Neural progenitor cell (in vitro differentiated cells): ENCODE data around the gene PTPN11. TPM values are rescaled to one million over a fixed set of nuclear protein-coding genes. Genes with fewer than 3 reads are reported as not detected.

Experiments
- DNase-seq: peaks from one replicate; pipeline ENCODE4 v3.0.0-alpha.2; 2016; ENCODE audit warnings: low spot score
- H2AFZ ChIP-seq: fragments of 200-600 bp; sonication (generic); replicated peaks from 2 replicates; pipeline ENCODE4 v1.6.1; 2016; ENCODE audit warnings: antibody characterized with exemption
- H3F3A ChIP-seq: fragments of 200-600 bp; sonication (generic); 2 replicates; pipeline ENCODE4 v1.6.1; 2016; ENCODE audit warnings: antibody characterized with exemption, low read depth
- H3K27ac ChIP-seq: fragments of 200-600 bp; sonication (generic); 2 replicates; pipeline ENCODE4 v1.5.1; 2016; ENCODE audit warnings: mild to moderate bottlenecking
- H3K27me3 ChIP-seq: fragments of 200-600 bp; sonication (generic); 2 replicates; pipeline ENCODE4 v1.6.1; 2016; ENCODE audit warnings: mild to moderate bottlenecking, moderate library complexity
- H3K36me3 ChIP-seq: fragments of 200-600 bp; sonication (generic); 2 replicates; pipeline ENCODE4 v1.5.1; 2016
- H3K4me1 ChIP-seq: fragments of 200-600 bp; sonication (generic); 2 replicates; pipeline ENCODE4 v1.6.1; 2016; ENCODE audit warnings: mixed run types
- H3K4me2 ChIP-seq: fragments of 200-600 bp; sonication (generic); 2 replicates; pipeline ENCODE4 v1.6.1; 2016
- H3K4me3 ChIP-seq: fragments of 200-600 bp; sonication (generic); 2 replicates; pipeline ENCODE4 v1.5.1; 2016
- H3K79me2 ChIP-seq: fragments of 200-600 bp; sonication (generic); 2 replicates; pipeline ENCODE4 v1.6.1; 2016; ENCODE audit warnings: low read depth
- H3K9ac ChIP-seq: fragments of 200-600 bp; sonication (generic); 2 replicates; pipeline ENCODE4 v1.6.1; 2016
- H3K9me3 ChIP-seq: fragments of 200-600 bp; sonication (generic); 2 replicates; pipeline ENCODE4 v1.5.1; 2016; ENCODE audit warnings: low read depth
- H4K20me1 ChIP-seq: fragments of 200-600 bp; sonication (generic); 2 replicates; pipeline ENCODE4 v1.6.1; 2016; ENCODE audit warnings: low read depth
- H3K27ac Mint-ChIP-seq: 3 replicates; pipeline ENCODE4 v1.8.0; 2021; ENCODE audit warnings: mixed read lengths
- H3K27me3 Mint-ChIP-seq: 2 replicates; pipeline ENCODE4 v1.8.0; 2022; ENCODE audit warnings: low read depth, mild to moderate bottlenecking, inconsistent platforms, moderate library complexity, mixed read lengths; ENCODE audit not compliant: insufficient read depth
- H3K36me3 Mint-ChIP-seq: 3 replicates; pipeline ENCODE4 v1.8.0; 2021; ENCODE audit warnings: mixed read lengths
- H3K4me1 Mint-ChIP-seq: 3 replicates; pipeline ENCODE4 v1.8.0; 2021; ENCODE audit warnings: mixed read lengths
- H3K4me3 Mint-ChIP-seq: 3 replicates; pipeline ENCODE4 v1.8.0; 2021; ENCODE audit warnings: mild to moderate bottlenecking, moderate library complexity, mixed read lengths
- H3K9me3 Mint-ChIP-seq: 3 replicates; pipeline ENCODE4 v1.8.0; 2020; ENCODE audit warnings: mixed read lengths
- EZH2 ChIP-seq: fragments of 200-600 bp; sonication (generic); IDR thresholded peaks from 2 replicates; pipeline ENCODE4 v1.6.1; 2017; ENCODE audit warnings: antibody characterized with exemption, mild to moderate bottlenecking, moderate library complexity
- EZH2phosphoT487 ChIP-seq: fragments of 200-600 bp; sonication (generic); IDR thresholded peaks from 2 replicates; pipeline ENCODE4 v1.6.1; 2017; ENCODE audit warnings: antibody characterized with exemption
- total RNA-seq: library from RNA; depleted of rRNA; stranded (reverse); fragments of >200 nt; gene quantifications from 2 replicates; pipeline ENCODE4 v1.2.3, GENCODE V29; 2015; ENCODE audit warnings: low replicate concordance
- TF ChIP-seq, protein P1 (sequence below): fragments of 200-600 bp; sonication (generic); IDR thresholded peaks from 2 replicates; pipeline ENCODE4 v1.5.1; 2017; ENCODE audit warnings: antibody characterized with exemption, mild to moderate bottlenecking

The PTPN11 gene
- total RNA-seq, 1 donor from 2014 or later: 85.2 TPM

DNA sequence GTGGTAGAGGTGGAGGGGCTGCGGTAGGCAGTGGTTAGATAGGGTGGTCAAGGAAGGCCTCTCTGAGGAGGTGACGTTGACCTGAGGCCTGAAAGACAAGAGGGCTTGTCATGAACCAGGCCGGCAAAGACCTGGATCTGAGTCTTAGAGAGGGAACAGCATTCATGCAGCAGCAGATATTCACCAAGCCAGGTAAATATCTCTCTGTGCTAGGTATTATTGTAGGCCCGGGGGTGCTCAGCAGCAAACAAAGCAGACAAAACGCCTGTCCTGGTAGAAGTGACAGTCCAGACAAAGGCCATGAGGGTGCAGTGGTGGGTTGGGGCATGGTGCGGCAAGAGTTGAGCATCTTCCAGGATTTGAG, 117.6 kb downstream of the PTPN11 start:
- H3K4me3 Mint-ChIP-seq: no peak overlapping the region
- H3K27me3 Mint-ChIP-seq: peaks cover 6% of the 10 kb centered on the region
- no peaks in the 10 kb centered on the region for H3K4me1 ChIP-seq
- no peaks in the 10 kb centered on the region for H3K36me3 ChIP-seq
- H3K27ac ChIP-seq: no peak overlapping the region
- no peaks in the 10 kb centered on the region for H3F3A ChIP-seq
- no peak overlapping the region for H3K4me2 ChIP-seq
- H3K9me3 Mint-ChIP-seq: no peaks in the 10 kb centered on the region
- H4K20me1 ChIP-seq: no peaks in the 10 kb centered on the region
- H3K4me1 Mint-ChIP-seq: no peaks in the 10 kb centered on the region
- H3K9me3 ChIP-seq: no peaks in the 10 kb centered on the region
- H3K36me3 Mint-ChIP-seq: no peaks in the 10 kb centered on the region
- H3K79me2 ChIP-seq: no peaks in the 10 kb centered on the region
- H3K4me3 ChIP-seq: no peak overlapping the region
- no peak overlapping the region for H3K9ac ChIP-seq
- TF ChIP-seq EZH2: no peak
- TF ChIP-seq EZH2phosphoT487: no peak
- TF ChIP-seq, protein P1, sequence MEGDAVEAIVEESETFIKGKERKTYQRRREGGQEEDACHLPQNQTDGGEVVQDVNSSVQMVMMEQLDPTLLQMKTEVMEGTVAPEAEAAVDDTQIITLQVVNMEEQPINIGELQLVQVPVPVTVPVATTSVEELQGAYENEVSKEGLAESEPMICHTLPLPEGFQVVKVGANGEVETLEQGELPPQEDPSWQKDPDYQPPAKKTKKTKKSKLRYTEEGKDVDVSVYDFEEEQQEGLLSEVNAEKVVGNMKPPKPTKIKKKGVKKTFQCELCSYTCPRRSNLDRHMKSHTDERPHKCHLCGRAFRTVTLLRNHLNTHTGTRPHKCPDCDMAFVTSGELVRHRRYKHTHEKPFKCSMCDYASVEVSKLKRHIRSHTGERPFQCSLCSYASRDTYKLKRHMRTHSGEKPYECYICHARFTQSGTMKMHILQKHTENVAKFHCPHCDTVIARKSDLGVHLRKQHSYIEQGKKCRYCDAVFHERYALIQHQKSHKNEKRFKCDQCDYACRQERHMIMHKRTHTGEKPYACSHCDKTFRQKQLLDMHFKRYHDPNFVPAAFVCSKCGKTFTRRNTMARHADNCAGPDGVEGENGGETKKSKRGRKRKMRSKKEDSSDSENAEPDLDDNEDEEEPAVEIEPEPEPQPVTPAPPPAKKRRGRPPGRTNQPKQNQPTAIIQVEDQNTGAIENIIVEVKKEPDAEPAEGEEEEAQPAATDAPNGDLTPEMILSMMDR: no peak
- no peak for DNase-seq
- H3K27ac Mint-ChIP-seq: no peak overlapping the region
- H3K27me3 ChIP-seq: no peaks in the 10 kb centered on the region
- no peak overlapping the region for H2AFZ ChIP-seq

DNA sequence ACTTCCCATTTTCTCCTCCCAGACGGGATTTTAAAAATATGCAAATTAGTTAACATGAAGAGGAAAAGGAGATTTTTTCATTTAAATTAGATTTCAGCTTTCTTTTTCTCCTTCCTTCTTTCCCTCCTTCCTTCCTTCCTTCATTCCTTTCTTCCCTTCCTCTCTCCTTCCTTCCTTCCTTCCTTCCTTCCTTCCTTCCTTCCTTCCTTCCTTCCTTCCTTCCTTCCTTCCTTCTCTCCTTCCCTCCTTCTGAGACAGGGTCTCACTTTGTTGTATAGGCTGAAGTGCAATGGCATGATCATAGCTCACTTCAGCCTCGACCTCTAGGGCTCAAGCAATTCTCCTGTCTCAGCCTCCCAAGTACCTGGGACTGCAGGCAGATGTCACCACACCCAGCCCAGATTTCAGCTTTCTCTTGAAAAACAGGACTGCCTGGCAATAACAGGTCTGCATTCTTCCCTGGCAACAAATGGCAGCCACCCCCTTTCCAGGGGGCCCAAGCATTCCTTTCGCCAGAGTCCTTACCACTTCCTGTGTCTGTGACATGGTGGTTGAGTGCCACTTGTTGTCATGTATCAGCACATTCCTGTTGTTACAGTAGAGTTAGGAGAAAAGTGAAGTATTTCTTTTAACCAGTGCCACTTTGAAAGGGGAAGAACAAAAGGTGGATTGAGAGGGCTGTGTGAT, 119.1 kb downstream of the PTPN11 start:
- Histone ChIP-seq H3K27me3 (no peaks in the 10 kb centered on the region), H3K4me3 (no peak overlapping the region), H3K79me2 (no peaks in the 10 kb centered on the region), H3K4me2 (no peak overlapping the region), H3F3A (no peaks in the 10 kb centered on the region), H3K4me1 (no peaks in the 10 kb centered on the region), H3K9ac (no peak overlapping the region), H4K20me1 (no peaks in the 10 kb centered on the region), H3K9me3 (no peaks in the 10 kb centered on the region), H2AFZ (peak overlapping the region; percentile 76), H3K27ac (no peak overlapping the region), H3K36me3 (no peaks in the 10 kb centered on the region)
- Mint-ChIP-seq H3K4me3 (no peak overlapping the region), H3K4me1 (no peaks in the 10 kb centered on the region), H3K27ac (peak overlapping the region; percentile 9), H3K36me3 (no peaks in the 10 kb centered on the region), H3K27me3 (peaks cover 6% of the 10 kb centered on the region), H3K9me3 (no peaks in the 10 kb centered on the region)
- peak; percentile 29 for DNase-seq
- TF ChIP-seq, protein P1: no peak
- TF ChIP-seq EZH2 (no peak), EZH2phosphoT487 (no peak)

DNA sequence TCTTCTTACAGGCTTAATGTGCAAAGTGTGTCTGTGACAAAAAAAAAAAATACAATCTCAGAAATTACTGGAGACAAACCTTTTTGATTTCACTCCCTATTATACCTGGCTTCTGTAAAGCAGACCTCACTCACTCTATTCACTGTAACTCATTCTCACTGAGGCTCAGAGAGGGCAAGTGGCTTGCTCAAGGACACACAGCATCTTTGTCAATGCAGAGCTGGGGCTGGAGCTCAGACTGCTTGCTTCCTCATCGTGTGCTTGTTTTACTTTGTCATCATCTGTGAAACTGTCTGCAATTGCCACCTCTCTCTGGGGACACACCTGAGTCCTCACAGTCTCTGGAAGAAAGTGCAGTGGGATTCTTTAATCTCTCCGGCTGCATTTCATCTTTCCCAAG, 120.0 kb downstream of the PTPN11 start:
- Mint-ChIP-seq H3K4me1 (no peaks in the 10 kb centered on the region), H3K9me3 (no peaks in the 10 kb centered on the region), H3K27ac (no peak overlapping the region), H3K4me3 (no peak overlapping the region), H3K36me3 (no peaks in the 10 kb centered on the region), H3K27me3 (peaks cover 10% of the 10 kb centered on the region)
- H3K9ac ChIP-seq: no peak overlapping the region
- H4K20me1 ChIP-seq: no peaks in the 10 kb centered on the region
- H3K36me3 ChIP-seq: no peaks in the 10 kb centered on the region
- no peak overlapping the region for H2AFZ ChIP-seq
- no peaks in the 10 kb centered on the region for H3K9me3 ChIP-seq
- H3F3A ChIP-seq: no peaks in the 10 kb centered on the region
- no peak overlapping the region for H3K4me3 ChIP-seq
- no peaks in the 10 kb centered on the region for H3K4me1 ChIP-seq
- no peak overlapping the region for H3K27ac ChIP-seq
- no peaks in the 10 kb centered on the region for H3K79me2 ChIP-seq
- H3K27me3 ChIP-seq: no peaks in the 10 kb centered on the region
- H3K4me2 ChIP-seq: no peak overlapping the region
- no peak for DNase-seq
- TF ChIP-seq EZH2phosphoT487 (no peak), EZH2 (no peak)
- TF ChIP-seq, protein P1: no peak
